ENCODE measurements around the gene ADORA2A. TPM values are rescaled to one million over a fixed set of nuclear protein-coding genes. Genes with fewer than 3 reads are reported as not detected.

The ADORA2A gene
- total and polyA plus RNA-seq, 3 donors from 2014 or later, result 2.2 to 5.1 (median 2.5) TPM

DNA sequence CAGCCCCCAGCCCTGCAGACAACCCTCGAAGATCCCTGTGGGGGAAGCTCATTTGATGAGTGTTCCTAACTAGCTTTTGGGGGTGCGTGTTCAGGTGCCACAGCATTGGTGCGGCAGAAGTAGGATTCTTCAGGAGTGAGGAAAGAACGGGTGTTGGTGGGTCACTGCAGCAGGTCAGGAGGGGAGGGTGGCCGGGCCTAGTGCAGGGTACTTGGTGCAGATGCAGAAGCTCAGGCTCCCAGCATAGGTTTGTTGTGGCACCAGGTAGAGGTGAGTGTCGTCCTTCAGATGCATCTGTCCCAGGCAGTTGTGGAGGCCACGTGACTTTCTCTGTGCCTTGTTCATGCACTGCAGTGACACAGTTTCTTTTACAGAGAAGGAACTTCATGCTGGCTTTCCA, 15.1 kb upstream of the ADORA2A start:
- DNase-seq, result no peak
- Histone ChIP-seq H3K4me1 (peaks cover 5% of the 10 kb centered on the region), H3K9me3 (no peaks in the 10 kb centered on the region), H3K27me3 (no peaks in the 10 kb centered on the region), H3K36me3 (ENCODE audit: low read depth, missing control alignments) (no peaks in the 10 kb centered on the region), H3K27ac (no peak overlapping the region), H3K4me3 (no peak overlapping the region)
- no peak for TF ChIP-seq POLR2A (IDR thresholded peaks at IDR 0.05)
- TF ChIP-seq, protein P1, sequence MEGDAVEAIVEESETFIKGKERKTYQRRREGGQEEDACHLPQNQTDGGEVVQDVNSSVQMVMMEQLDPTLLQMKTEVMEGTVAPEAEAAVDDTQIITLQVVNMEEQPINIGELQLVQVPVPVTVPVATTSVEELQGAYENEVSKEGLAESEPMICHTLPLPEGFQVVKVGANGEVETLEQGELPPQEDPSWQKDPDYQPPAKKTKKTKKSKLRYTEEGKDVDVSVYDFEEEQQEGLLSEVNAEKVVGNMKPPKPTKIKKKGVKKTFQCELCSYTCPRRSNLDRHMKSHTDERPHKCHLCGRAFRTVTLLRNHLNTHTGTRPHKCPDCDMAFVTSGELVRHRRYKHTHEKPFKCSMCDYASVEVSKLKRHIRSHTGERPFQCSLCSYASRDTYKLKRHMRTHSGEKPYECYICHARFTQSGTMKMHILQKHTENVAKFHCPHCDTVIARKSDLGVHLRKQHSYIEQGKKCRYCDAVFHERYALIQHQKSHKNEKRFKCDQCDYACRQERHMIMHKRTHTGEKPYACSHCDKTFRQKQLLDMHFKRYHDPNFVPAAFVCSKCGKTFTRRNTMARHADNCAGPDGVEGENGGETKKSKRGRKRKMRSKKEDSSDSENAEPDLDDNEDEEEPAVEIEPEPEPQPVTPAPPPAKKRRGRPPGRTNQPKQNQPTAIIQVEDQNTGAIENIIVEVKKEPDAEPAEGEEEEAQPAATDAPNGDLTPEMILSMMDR (IDR thresholded peaks at IDR 0.05), result no peak
- WGBS, 2 donors, result 75 to 88% methylated on average over 5 to 7 of the region's 7 CpGs
- intact Hi-C loops (cut with DNase I; ENCODE audit: low total_unique reads), result no loop called here

DNA sequence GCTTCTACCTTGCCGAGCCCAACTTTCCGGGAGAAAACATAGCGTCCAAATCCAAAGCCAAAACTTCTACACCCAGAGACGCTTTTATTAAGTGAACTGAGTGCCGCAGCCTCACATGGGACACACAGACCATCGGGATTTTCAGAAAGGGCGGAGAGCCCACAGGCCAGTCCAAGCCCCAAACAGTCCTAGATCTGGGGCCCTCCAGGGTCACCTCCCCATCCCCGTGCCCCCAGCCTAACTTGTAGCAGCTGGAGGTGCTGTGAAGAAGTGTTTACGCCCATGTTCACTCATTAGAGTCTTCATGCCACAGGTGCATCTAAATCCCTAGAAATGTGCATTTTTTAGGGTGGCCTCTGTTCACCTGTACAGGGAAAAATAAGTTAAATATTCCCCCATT, 14.1 kb upstream of the ADORA2A start:
- 94 to 95% methylated on average over 6 to 9 of the region's 9 CpGs for WGBS, 2 donors
- Histone ChIP-seq H3K4me1 (peaks cover 5% of the 10 kb centered on the region), H3K4me3 (no peak overlapping the region), H3K27me3 (no peaks in the 10 kb centered on the region), H3K36me3 (ENCODE audit: low read depth, missing control alignments) (no peaks in the 10 kb centered on the region), H3K27ac (no peak overlapping the region), H3K9me3 (no peaks in the 10 kb centered on the region)
- no peak for TF ChIP-seq POLR2A (IDR thresholded peaks at IDR 0.05)
- TF ChIP-seq, protein P1 (IDR thresholded peaks at IDR 0.05), result no peak
- intact Hi-C loops (cut with DNase I; ENCODE audit: low total_unique reads), result no loop called here
- DNase-seq, result no peak

DNA sequence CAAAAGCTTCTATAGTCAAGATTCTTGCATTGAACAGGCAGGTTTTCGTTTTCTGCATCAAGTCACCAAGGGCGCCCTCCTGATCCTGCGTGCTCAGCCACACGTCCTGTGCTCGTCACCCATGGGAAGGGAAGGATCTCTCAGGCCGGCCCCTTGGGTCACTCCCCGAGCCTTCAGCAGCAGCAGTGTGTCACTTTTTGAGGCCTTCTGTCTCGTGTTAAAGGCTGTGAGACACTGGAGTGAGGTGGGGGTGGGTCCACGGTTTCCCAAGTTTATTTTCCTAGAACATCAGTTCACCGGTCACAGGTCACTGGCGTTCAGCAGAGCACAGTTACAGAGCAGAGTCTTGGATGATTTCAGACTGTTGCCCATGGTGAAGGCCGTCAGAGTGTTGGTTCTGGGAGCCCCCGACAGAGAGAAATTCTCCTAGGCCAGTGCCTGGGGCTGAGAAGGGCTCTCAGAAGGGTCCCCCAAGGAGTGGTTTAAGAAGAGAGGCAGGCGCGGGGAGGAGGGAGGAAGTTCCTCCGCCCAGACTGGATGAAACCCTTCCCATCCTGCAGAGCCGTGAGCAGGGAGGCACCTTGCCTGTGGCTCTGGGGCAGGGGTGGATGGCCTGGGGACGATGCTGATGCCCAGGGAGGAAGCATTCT, 13.5 kb upstream of the ADORA2A start:
- H3K4me3 ChIP-seq, result no peak overlapping the region
- no peaks in the 10 kb centered on the region for H3K9me3 ChIP-seq
- WGBS, 2 donors, result 71 to 76% methylated on average over 18 of the region's 18 CpGs
- peaks cover 5% of the 10 kb centered on the region for H3K4me1 ChIP-seq
- no peaks in the 10 kb centered on the region for H3K36me3 ChIP-seq (ENCODE audit: low read depth, missing control alignments)
- no peak overlapping the region for H3K27ac ChIP-seq
- TF ChIP-seq POLR2A (IDR thresholded peaks at IDR 0.05), result no peak
- TF ChIP-seq, protein P1 (IDR thresholded peaks at IDR 0.05), result no peak
- DNase-seq, result no peak
- no peaks in the 10 kb centered on the region for H3K27me3 ChIP-seq
- intact Hi-C loops (cut with DNase I; ENCODE audit: low total_unique reads), result no loop called here

DNA sequence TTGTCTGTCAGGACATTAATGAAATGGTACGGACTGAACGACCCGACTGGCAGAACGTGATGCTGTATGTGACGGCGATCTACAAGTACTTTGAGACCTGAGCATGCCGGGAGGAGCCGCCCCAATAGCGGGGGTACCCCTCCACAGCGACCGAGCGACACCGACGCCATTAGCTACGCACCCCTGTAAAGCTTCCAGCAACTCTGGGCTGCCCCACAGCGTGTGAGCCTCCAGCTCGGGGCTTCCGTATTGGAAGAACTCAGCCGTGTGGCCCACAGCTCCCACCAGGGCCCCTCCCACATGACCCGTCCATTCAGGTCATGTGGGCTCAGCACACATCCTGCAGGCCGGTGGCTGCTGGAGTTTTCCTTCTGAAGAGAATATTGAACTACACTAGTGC, 12.9 kb upstream of the ADORA2A start:
- Histone ChIP-seq H3K9me3 (no peaks in the 10 kb centered on the region), H3K27ac (no peak overlapping the region), H3K4me3 (no peak overlapping the region), H3K27me3 (no peaks in the 10 kb centered on the region), H3K36me3 (ENCODE audit: low read depth, missing control alignments) (no peaks in the 10 kb centered on the region), H3K4me1 (peaks cover 5% of the 10 kb centered on the region)
- DNase-seq, result no peak
- no peak for TF ChIP-seq POLR2A (IDR thresholded peaks at IDR 0.05)
- TF ChIP-seq, protein P1 (IDR thresholded peaks at IDR 0.05), result no peak
- intact Hi-C loops (cut with DNase I; ENCODE audit: low total_unique reads), result no loop called here
- 20 to 82% methylated on average over 1 to 21 of the region's 21 CpGs for WGBS, 2 donors
